Stimulated activated CD8-positive, alpha-beta memory T cell treated with anti-CD3 and anti-CD28 coated beads, Interleukin-2, amount 100 ng/mL, for 1 hour (primary cell): ENCODE data around the gene SFI1.
"Not testable (repeated sequence)": the region's sequence is repeated elsewhere in the genome, so short reads cannot be mapped to it uniquely, and the experiment has no call there.

Experiments
- DNase-seq, 2 donors: peaks; one replicate each; pipeline ENCODE4 v3.0.0-alpha.2; 2020; ENCODE audit warnings: low read depth in 2 of 2

SFI1 gene

DNA sequence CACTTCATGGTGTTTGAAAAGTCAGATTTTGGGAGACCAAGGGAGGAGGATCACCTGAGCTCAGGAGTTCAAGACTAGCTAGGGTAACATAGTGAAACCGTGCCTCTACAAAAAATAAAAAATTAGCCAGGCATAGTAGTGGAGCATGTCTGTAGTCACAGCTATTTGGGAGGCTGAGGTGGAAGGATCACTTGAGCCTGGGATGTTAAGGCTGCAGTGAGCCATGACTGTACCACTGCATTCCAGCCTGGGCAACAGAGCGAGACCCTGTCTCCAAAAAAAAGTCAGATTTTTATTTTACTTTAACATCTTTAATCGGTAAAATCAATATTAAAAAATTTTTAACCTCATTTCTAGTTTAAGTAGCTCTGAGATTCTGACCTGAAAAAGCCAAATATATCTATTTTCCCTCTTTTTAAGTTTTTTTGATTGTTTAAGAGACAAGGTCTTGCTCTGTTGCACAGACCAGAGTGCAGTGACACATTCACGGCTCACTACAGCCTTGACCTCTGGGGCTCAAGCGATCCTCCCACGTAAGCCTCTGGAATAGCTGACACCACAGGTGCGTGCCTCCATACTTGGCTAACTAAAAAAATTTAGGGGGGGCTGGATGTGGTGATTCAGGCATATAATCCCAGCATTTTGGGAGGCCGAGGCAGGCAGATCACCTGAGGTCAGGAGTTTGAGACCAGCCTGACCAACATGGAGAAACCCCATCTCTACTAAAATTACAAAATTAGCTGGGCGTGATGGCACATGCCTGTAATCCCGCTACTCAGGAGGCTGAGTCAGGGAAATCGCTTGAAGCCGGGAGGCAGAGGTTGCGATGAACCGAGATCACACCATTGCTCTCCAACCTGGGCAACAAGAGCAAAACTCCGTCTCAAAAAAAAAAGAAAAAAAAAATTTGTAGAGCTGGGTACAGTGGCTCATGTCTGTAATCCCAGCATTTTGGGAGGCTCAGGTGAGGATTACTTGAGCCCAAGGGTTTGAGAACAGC, 48.4 kb downstream of the SFI1 start:
- DNase-seq: no peak

GRCh38 chr22:31550871-31551370, 54.6 kb downstream of the SFI1 start:
- no peak for DNase-seq

GRCh38 chr22:31556627-31557203, 60.4 kb downstream of the SFI1 start:
- no peak for DNase-seq

DNA sequence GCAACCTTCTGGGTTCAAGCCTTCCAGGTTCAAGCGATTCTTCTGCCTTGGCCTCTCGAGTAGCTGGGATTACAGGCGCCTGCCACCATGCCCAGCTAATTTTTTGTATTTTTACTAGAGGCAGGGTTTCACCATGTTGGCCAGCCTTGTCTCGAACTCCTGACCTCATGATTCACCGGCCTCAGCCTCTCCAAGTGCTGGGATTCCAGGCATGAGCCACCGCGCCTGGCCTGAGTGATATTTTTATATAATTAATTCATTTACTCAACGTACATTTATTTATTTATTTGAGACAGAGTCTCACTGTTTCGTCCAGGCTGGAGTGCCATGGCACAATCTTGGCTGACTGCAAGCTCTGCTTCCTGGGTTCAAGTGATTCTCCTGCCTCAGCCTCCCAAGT, 62.2 kb downstream of the SFI1 start:
- DNase-seq: not testable (repeated sequence)

DNA sequence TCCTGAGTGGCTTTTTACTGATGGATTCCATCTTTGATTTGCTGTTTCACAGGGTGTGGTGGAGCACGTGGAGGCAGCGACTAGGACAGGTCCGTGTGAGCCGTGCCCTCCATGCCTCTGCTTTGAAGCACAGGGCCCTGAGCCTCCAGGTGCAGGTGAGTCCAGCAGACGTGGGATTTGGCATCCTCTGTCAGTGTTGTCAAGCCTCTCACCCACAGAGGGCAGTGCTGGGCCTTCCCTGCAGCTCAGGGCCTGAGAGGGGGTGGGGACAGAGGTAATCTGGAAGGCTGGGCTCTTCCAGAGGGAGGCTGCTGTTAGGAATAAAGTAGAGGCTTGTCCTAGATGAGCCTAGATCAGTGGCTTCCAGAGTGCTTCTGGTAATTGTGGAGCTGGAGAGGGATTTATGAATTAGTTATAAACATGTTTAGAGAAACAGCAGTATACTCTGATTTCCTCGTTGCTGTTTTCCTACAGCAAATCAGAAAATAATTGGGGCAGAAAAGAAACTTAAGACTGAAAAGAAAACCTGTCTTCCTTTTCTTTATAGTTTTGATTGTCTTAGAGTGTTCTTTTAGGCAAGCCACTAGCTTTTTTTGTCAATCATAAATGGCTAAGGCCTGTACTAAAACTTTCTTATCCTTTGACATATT, 65.0 kb downstream of the SFI1 start:
- peak in 1 of 2 donors; percentile 10 for DNase-seq

DNA sequence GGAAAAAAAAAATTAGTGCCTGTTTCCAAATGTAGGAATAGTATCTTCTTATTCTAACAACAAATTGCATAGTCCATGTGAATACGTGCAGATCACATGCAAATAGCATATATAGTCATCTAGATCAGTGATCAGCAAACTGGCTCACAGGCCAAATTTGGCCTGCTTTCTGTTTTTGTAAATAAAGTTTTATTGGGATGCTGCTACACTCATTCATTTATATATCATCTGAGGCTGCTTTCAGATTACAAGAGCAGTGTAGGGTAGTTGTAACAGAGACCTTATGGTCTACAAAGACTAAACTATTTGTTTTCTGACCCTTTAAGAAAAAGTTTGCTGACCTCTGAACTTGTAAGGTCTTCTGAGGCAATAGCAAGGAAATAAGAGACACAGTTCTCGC, 65.6 kb downstream of the SFI1 start:
- no peak for DNase-seq

GRCh38 chr22:31566484-31566883, 70.1 kb downstream of the SFI1 start:
- DNase-seq: no peak

GRCh38 chr22:31567196-31567595, 70.9 kb downstream of the SFI1 start:
- no peak for DNase-seq

DNA sequence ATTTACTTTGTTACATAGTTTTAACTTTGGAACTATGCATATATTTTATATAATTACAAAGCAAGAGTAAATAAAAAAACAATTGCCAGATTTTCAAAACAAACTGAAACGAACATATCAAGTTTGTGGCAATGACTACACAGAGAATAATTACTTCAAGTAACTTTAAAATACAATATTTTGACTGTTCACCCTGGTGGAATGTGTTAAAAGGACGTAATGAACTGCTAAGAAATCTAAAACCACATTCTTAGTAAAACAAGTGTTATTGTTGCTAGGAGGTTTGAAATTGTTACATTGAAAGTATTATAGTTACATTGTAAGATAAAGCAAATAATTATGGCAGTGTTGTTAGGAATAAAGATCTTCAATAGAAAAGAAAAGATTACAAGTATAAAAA, 71.4 kb downstream of the SFI1 start:
- DNase-seq: no peak

GRCh38 chr22:31569126-31569525, 72.8 kb downstream of the SFI1 start:
- no peak for DNase-seq

DNA sequence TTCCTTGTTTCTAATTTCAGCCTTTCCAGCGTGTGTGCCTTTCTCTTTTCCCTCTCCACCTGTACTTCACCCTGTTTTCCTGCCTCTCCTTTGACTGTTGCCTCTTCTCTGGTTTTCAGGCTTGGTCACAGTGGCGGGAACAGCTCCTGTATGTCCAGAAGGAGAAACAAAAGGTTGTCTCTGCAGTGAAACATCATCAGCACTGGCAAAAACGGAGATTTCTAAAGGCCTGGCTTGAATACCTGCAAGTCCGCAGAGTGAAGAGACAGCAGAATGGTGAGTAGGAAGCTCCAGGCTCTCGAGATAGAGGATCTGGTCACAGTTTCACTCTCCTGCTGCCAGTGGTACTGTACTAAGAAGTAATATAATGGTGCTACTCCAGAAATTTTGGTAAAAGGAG, 76.6 kb downstream of the SFI1 start:
- DNase-seq: no peak

DNA sequence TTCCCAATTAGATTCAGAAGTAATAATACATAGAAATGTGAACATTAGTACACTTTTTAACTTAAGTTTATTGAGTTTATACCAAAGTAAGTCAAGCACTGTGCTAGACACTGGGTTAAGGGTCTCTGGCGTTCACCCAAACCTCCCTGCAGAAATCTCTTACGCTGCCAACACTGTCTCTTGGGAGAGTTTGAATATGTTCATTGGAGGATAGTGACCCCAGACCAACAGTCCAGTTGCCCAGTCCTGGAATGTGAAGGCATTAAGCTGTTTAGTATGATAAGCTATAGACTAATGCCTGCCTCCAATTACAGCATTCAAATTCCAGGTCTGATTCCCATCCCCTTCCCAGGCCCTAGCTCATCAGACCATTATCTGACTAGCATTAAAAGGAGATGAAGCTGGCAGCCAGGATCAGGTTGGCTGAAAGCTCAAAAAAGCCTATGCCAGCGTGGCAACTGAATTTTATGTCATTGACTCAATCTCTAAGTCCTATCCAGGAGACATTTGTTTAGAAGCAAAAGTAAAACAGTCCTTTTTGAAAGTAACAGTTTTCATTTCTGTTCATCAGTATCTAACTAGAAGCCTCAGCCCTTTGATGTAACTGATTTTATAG, 77.8 kb downstream of the SFI1 start:
- no peak for DNase-seq

- no peak for DNase-seq
These were observed 78.9 kb downstream of the SFI1 start for GRCh38 chr22:31575190-31575589.

DNA sequence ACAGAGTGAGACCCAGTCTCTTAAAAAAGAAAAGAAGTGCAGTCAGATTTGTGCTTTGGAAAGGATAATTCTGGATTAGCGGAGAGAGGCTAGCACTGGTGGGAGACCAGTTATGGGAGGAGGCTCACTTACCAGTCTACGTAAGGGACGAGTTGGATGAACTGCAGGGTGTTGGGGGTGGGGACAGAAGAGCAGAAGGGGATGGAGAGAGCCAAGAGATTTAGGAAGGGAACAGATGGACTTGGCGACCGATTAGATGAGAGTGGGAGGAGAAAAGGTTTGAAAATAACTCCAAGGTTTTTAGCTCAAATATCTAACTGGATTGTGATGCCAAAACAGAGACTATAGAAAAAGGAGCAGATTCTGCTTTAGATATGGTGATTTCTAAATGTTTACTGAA, 81.4 kb downstream of the SFI1 start:
- DNase-seq: no peak

- DNase-seq: no peak
These were observed 81.8 kb downstream of the SFI1 start for GRCh38 chr22:31578171-31578570.

DNA sequence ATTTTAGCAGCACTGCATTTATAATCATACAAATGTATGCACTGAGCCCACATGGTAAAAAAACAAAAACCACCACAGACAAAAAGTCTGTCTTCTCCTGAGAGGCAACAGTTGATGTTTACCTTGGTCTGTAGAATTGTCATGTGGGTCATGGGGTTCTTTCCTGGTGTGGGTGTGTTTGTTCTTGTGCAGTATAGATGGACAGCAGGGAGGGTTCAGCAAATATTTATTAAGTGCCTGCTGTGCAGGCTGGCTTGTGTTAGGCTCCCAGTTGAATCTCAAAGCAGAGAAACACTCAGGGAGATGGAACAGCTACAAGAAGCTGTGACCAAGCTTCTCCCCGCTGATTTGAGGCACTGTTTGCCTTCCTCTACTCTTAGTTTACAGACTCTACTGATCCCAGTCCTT, 83.5 kb downstream of the SFI1 start:
- DNase-seq: no peak

- DNase-seq: no peak
These were observed 87.6 kb downstream of the SFI1 start for GRCh38 chr22:31583861-31584485.

GRCh38 chr22:31584804-31585160, 88.4 kb downstream of the SFI1 start:
- DNase-seq: no peak

DNA sequence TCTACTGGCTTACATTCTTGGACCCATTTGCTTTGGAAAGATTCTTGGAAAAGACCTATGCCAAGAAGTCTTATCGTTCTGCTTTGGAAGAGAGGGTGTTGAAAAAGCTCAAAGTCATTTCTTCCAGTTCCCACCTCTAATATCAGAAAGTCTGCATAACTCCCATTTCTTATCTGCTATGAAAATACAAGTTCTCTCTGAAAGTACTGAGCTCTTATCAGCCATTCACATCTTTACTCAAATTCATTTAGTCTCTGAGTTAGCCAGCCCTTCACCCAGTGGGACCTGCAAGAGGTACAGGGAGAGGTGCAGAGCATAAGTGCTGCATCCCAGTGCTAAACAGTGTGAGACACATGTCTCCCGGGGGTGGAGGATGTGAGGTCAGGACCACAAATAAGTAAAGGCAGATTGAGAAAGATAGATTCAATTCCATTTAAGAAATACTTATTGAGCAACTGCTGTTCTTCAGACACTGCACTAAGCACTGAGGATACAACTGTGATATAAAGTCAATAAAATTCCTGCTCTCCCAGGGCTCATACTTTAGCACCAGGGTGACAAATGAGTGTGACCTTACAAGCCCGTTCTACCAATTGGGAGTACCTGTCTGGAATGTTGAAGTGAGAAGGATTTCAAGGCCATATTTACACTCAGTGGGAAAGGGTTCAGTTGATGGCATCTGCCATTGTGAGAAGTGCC, 89.0 kb downstream of the SFI1 start:
- no peak for DNase-seq

DNA sequence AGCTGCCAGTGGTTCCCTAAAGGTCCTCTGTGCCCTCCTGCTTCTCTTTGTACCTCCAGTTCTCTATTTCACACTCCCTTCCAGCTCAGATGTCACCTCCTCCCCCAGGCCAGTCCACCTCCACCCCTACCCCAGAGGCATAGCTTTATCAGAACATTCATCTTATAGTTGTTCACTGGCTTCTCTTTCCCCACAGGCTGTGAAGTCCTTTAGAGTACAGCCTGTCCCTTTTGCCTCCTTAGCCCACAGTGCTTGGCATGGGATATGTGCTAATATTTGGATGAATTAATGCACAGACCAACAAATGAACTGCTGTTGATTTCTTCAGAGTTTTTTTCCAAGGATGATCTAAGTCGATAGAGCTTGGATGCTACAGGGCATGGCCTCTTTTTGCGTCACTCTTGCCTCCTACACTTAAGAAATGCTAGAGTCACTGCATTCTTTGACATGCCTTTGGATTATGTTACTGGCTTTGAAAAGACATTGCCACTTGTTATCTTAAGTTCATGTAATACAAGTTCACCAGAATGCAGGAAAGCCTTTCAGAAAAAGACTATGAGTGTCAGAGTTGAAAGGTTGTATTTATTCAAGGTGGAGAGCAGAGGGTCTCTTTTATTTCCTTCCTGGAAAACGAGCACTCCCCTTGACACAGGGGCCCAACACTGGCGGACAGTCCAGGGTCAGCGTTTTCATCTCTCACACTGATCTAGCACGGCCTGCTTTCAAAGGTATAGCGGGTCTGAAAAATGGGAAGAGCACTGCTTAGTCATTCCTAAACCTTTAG, 90.0 kb downstream of the SFI1 start:
- DNase-seq: no peak
